ENCODE results near the gene NTN3.

GRCh38 chr16:2476741-2477140 lies 5.6 kb downstream of the NTN3 start:
- TF ChIP-seq ATF3 (IDR thresholded peaks at IDR 0.05; ENCODE audit: insufficient read depth, low read depth, low read length): no peak
- TF ChIP-seq CTCF (IDR thresholded peaks at IDR 0.05; ENCODE audit: control extremely low read depth in 1 of 3, insufficient read depth in 1 of 3, low read depth in 1 of 3, low read length in 3 of 3): no peak
- TF ChIP-seq POLR2AphosphoS5 (IDR thresholded peaks at IDR 0.05; ENCODE audit: low read depth, low read length): no peak
- TF ChIP-seq RAD21 (IDR thresholded peaks at IDR 0.05 in 1 of 2, conservative IDR thresholded peaks at IDR 0.05 in 1 of 2; ENCODE audit: low read depth in 2 of 2, low read length in 2 of 2): no peak
- no peak for TF ChIP-seq BACH1 (IDR thresholded peaks at IDR 0.05; ENCODE audit: low read length)
- no peak for TF ChIP-seq GABPA (IDR thresholded peaks at IDR 0.05; ENCODE audit: borderline replicate concordance, insufficient read depth, low read length)
- TF ChIP-seq RFX5 (IDR thresholded peaks at IDR 0.05; ENCODE audit: borderline replicate concordance, low read depth, low read length): no peak
- TF ChIP-seq MAX (IDR thresholded peaks at IDR 0.05): no peak
